Measurements from ENCODE around the gene CDHR3. TPM values are rescaled to one million over a fixed set of nuclear protein-coding genes. Genes with fewer than 3 reads are reported as not detected.

CDHR3 gene
- total RNA-seq, 1 experiment from 2014 or later = 6.5 TPM

DNA sequence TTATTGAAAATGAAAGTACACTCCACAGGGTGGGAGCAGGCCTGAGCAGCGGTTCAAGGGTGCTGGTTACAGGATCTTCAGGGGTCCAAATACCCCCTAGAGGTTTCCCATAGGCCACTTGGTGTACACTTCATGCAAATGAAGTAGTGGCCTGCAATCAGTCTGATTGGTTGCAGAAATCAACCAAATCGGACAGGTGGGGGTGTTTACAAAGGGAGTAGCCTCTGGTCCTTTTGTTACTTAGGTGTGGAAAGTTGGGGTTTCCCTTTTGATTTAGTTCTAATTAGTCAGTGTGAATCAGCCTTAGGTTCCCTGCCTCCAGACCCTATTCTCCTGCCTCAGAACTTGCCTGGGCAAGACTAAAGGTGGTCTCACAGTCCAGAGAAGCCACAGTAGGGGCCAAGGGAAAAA is 99.5 kb downstream of the CDHR3 start:
- POLR2A ChIA-PET = no interaction called here
- Histone ChIP-seq H3K4me1 (ENCODE audit: control insufficient read depth, insufficient read depth, low read length) (peaks cover 49% of the 10 kb centered on the region), H3K4me3 (ENCODE audit: low read depth in 2 of 2, low read length in 2 of 2) (no peak overlapping the region), H3K9me3 (ENCODE audit: control insufficient read depth, insufficient read depth, low read depth, low read length) (no peaks in the 10 kb centered on the region), H3K27me3 (ENCODE audit: control insufficient read depth, insufficient read depth, low read length) (no peaks in the 10 kb centered on the region), H3K27ac (ENCODE audit: low read length) (peak overlapping the region; percentile 90; the same call in 1 of the 2 replicates), H3K36me3 (ENCODE audit: control insufficient read depth, insufficient read depth, low read length) (no peaks in the 10 kb centered on the region)
- intact Hi-C loops (cut with micrococcal nuclease; ENCODE audit: unreplicated experiment) (no loop called here), in situ Hi-C loops (cut with HindIII; ENCODE audit: low pct_unique_long_range_greater_than_20kb, low sequenced_read_pairs) (loop anchor here (25.0 kb wide), 1 partner anchor 100 kb away; no protein-coding TSS in a partner anchor)
- BruUV-seq (replicated peaks) = no TSS peak
- ATAC-seq (no peak), DNase-seq (ENCODE audit: low read depth, low spot score) (no peak)
- CTCF ChIA-PET = interaction anchor here (1.2 kb wide), 1 partner anchor 92 kb away, joined by 3 read pairs; no protein-coding TSS in a partner anchor
- TF ChIP-seq SIN3A (IDR thresholded peaks at IDR 0.05; ENCODE audit: borderline replicate concordance, insufficient read depth, low read depth, low read length) (no peak), POLR2AphosphoS5 (IDR thresholded peaks at IDR 0.05; ENCODE audit: low read depth, low read length) (no peak)
- TF ChIP-seq, protein P1, sequence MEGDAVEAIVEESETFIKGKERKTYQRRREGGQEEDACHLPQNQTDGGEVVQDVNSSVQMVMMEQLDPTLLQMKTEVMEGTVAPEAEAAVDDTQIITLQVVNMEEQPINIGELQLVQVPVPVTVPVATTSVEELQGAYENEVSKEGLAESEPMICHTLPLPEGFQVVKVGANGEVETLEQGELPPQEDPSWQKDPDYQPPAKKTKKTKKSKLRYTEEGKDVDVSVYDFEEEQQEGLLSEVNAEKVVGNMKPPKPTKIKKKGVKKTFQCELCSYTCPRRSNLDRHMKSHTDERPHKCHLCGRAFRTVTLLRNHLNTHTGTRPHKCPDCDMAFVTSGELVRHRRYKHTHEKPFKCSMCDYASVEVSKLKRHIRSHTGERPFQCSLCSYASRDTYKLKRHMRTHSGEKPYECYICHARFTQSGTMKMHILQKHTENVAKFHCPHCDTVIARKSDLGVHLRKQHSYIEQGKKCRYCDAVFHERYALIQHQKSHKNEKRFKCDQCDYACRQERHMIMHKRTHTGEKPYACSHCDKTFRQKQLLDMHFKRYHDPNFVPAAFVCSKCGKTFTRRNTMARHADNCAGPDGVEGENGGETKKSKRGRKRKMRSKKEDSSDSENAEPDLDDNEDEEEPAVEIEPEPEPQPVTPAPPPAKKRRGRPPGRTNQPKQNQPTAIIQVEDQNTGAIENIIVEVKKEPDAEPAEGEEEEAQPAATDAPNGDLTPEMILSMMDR (IDR thresholded peaks at IDR 0.05) = no peak
- TF ChIP-seq, protein P2, sequence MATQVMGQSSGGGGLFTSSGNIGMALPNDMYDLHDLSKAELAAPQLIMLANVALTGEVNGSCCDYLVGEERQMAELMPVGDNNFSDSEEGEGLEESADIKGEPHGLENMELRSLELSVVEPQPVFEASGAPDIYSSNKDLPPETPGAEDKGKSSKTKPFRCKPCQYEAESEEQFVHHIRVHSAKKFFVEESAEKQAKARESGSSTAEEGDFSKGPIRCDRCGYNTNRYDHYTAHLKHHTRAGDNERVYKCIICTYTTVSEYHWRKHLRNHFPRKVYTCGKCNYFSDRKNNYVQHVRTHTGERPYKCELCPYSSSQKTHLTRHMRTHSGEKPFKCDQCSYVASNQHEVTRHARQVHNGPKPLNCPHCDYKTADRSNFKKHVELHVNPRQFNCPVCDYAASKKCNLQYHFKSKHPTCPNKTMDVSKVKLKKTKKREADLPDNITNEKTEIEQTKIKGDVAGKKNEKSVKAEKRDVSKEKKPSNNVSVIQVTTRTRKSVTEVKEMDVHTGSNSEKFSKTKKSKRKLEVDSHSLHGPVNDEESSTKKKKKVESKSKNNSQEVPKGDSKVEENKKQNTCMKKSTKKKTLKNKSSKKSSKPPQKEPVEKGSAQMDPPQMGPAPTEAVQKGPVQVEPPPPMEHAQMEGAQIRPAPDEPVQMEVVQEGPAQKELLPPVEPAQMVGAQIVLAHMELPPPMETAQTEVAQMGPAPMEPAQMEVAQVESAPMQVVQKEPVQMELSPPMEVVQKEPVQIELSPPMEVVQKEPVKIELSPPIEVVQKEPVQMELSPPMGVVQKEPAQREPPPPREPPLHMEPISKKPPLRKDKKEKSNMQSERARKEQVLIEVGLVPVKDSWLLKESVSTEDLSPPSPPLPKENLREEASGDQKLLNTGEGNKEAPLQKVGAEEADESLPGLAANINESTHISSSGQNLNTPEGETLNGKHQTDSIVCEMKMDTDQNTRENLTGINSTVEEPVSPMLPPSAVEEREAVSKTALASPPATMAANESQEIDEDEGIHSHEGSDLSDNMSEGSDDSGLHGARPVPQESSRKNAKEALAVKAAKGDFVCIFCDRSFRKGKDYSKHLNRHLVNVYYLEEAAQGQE (IDR thresholded peaks at IDR 0.05; ENCODE audit: insufficient read depth in 1 of 2, low read depth in 2 of 2, low read length in 1 of 2) = no peak

DNA sequence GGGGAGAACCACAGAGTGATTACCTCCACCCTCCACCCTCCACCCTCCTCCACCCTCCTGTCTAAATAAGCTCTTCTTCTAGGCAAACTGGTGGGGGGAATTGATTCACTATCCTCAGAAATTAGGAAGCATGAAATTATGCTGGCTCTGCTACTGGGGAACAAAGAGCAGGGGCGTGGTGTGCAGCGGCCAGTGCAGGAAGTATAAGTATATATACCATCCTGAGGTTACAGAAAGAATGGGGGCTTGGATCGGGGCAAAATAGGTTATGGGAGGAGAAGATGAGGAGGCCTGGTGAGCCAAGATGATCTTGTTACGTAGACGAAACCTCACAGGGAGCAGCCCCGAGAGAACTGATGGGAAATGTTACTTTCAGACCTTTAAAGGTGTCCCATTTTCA is 100.0 kb downstream of the CDHR3 start:
- intact Hi-C loops (cut with micrococcal nuclease; ENCODE audit: unreplicated experiment) (no loop called here), in situ Hi-C loops (cut with HindIII; ENCODE audit: low pct_unique_long_range_greater_than_20kb, low sequenced_read_pairs) (loop anchor here (25.0 kb wide), 1 partner anchor 99 kb away; no protein-coding TSS in a partner anchor)
- CTCF ChIA-PET = no interaction called here
- no peaks in the 10 kb centered on the region for H3K27me3 ChIP-seq (ENCODE audit: control insufficient read depth, insufficient read depth, low read length)
- H3K4me3 ChIP-seq (ENCODE audit: low read depth in 2 of 2, low read length in 2 of 2) = no peak overlapping the region
- no peak for TF ChIP-seq SIN3A (IDR thresholded peaks at IDR 0.05; ENCODE audit: borderline replicate concordance, insufficient read depth, low read depth, low read length)
- TF ChIP-seq, protein P2 (IDR thresholded peaks at IDR 0.05; ENCODE audit: insufficient read depth in 1 of 2, low read depth in 2 of 2, low read length in 1 of 2) = no peak
- TF ChIP-seq, protein P1 (IDR thresholded peaks at IDR 0.05) = no peak
- TF ChIP-seq POLR2AphosphoS5 (IDR thresholded peaks at IDR 0.05; ENCODE audit: low read depth, low read length) = no peak
- no peak for TF ChIP-seq TCF7L2 (IDR thresholded peaks at IDR 0.05; ENCODE audit: low read depth, low read length)
- no TSS peak for BruUV-seq (replicated peaks)
- POLR2A ChIA-PET = interaction anchor here (0.6 kb wide), 1 partner anchor 63 kb away, joined by 3 read pairs; no protein-coding TSS in a partner anchor
- H3K4me1 ChIP-seq (ENCODE audit: control insufficient read depth, insufficient read depth, low read length) = peaks cover 49% of the 10 kb centered on the region
- no peaks in the 10 kb centered on the region for H3K36me3 ChIP-seq (ENCODE audit: control insufficient read depth, insufficient read depth, low read length)
- no peaks in the 10 kb centered on the region for H3K9me3 ChIP-seq (ENCODE audit: control insufficient read depth, insufficient read depth, low read depth, low read length)
- H3K27ac ChIP-seq (ENCODE audit: low read length) = peak overlapping the region; percentile 90; the same call in 1 of the 2 replicates
- no peak for ATAC-seq
- no peak for DNase-seq (ENCODE audit: low read depth, low spot score)

Data from Panc1 (cell line).